Psoas muscle (tissue), 8 donors: Measurements from ENCODE around the gene MICOS13. TPM values are rescaled to one million over a fixed set of nuclear protein-coding genes. Genes with fewer than 3 reads are reported as not detected.
"Not testable (repeated sequence)": the region's sequence is repeated elsewhere in the genome, so short reads cannot be mapped to it uniquely, and the experiment has no call there.

Source experiments
- ATAC-seq, 4 donors: fragments of 200-7000 bp; cut with Tn5 transposase; one replicate each; pipeline ENCODE4 v1.9.1; 2020; ENCODE audit warnings: moderate library complexity in 3 of 4, mild to moderate bottlenecking in 2 of 4
- DNase-seq, 2 donors: peaks; one replicate each; pipeline ENCODE4 v3.0.0-alpha.2; 2020
- H3K27ac ChIP-seq: fragments of 200-600 bp; one replicate; pipeline ENCODE4 v1.8.0; 2022
- H3K27me3 ChIP-seq, 3 donors: fragments of 200-600 bp in 1 of 3; one replicate each; pipeline versions ENCODE4 v1.6.1 to v1.8.0; 2013 to 2022; ENCODE audit warnings: low read length in 2 of 3, mild to moderate bottlenecking in 2 of 3, moderate library complexity in 1 of 3; ENCODE audit not compliant: insufficient read depth in 3 of 3
- H3K36me3 ChIP-seq, 2 donors: fragments of 200-600 bp in 1 of 2; one replicate each; pipeline versions ENCODE4 v1.6.1 to v1.8.0; 2013 to 2022; ENCODE audit warnings: low read depth in 1 of 2, mild to moderate bottlenecking in 1 of 2, moderate library complexity in 1 of 2; ENCODE audit not compliant: insufficient read depth in 1 of 2
- H3K4me1 ChIP-seq: fragments of 200-600 bp; one replicate; pipeline ENCODE4 v1.8.0; 2022
- H3K4me3 ChIP-seq: fragments of 200-600 bp; one replicate; pipeline ENCODE4 v1.8.0; 2022; ENCODE audit warnings: mild to moderate bottlenecking
- H3K9me3 ChIP-seq: fragments of 200-600 bp; one replicate; pipeline ENCODE4 v1.8.0; 2022
- WGBS, 3 donors: extraction: QIAGEN DNeasy Blood & Tissue Kit; methylation state at CpG; one replicate each; pipeline versions ENCODE4 v1.1.6 to v1.1.7; 2013; 5-methylcytosine and 5-hydroxymethylcytosine counted together
- intact Hi-C, 2 donors: fragments of 100-400 bp; cut with DNase I; formaldehyde crosslinking; loops; one replicate each; pipeline versions ENCODE4 v1.11.0 to v1.14.2; 2022
- polyA plus RNA-seq, 3 donors: library from polyadenylated mRNA; stranded (reverse); fragments of 200-250 nt; gene quantifications; one replicate each; pipeline ENCODE4 v1.2.3, GENCODE V29; 2013
- total RNA-seq, 4 donors: library from RNA; stranded (reverse); fragmentation: NEBNext Ultra II Directional in 2 of 4; extraction: Animal tissue kit (Norgen Biotek cat#: 25700) in 2 of 4; gene quantifications; one replicate each; pipeline versions ENCODE4 v1.2.1 to v1.2.4, GENCODE V29; 2021 to 2023
- TF ChIP-seq, protein P1 (sequence below): fragments of 200-600 bp; IDR thresholded peaks from one replicate; pipeline ENCODE4 v1.8.0; 2022; ENCODE audit warnings: antibody characterized with exemption
- donor health status: healthy with polysubstance abuse.
- donor health status: DM: no; HTN: no; CAD: no; lungs with moderate emphysema.
- donor health status: Bipolar disorder and iron deficiency.
- donor health status: healthy.
- donor health status: DM: yes; HTN: yes; CAD: no.
- donor health status: DM: no; HTN: no; CAD: no.
- donor health status: DM: no; HTN: no; CAD: no.
- donor health status: DM: yes; HTN: yes; CAD: no.

Gene MICOS13
- total and polyA plus RNA-seq, 7 donors: 103 to 245 (median 133) TPM

- 92 to 94% (median 93%) methylated on average over 36 to 40 of the region's 40 CpGs for WGBS, 3 donors
- intact Hi-C loops: no loop called here
- no peaks in the 10 kb centered on the region for H3K9me3 ChIP-seq
- no peak overlapping the region for H3K27ac ChIP-seq
- DNase-seq (peak in 1 of 2 donors; percentile 48), ATAC-seq (peak in 1 of 4 donors; percentile 16)
- peaks cover 11 to 87% of the 10 kb centered on the region in 2 donors for H3K36me3 ChIP-seq
- H3K4me3 ChIP-seq: no peak overlapping the region
- TF ChIP-seq, protein P1, sequence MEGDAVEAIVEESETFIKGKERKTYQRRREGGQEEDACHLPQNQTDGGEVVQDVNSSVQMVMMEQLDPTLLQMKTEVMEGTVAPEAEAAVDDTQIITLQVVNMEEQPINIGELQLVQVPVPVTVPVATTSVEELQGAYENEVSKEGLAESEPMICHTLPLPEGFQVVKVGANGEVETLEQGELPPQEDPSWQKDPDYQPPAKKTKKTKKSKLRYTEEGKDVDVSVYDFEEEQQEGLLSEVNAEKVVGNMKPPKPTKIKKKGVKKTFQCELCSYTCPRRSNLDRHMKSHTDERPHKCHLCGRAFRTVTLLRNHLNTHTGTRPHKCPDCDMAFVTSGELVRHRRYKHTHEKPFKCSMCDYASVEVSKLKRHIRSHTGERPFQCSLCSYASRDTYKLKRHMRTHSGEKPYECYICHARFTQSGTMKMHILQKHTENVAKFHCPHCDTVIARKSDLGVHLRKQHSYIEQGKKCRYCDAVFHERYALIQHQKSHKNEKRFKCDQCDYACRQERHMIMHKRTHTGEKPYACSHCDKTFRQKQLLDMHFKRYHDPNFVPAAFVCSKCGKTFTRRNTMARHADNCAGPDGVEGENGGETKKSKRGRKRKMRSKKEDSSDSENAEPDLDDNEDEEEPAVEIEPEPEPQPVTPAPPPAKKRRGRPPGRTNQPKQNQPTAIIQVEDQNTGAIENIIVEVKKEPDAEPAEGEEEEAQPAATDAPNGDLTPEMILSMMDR: no peak
- H3K27me3 ChIP-seq: no peaks in the 10 kb centered on the region
- H3K4me1 ChIP-seq: no peaks in the 10 kb centered on the region
Observed at GRCh38 chr19:5703819-5704818, 23.8 kb upstream of the MICOS13 start.

DNA sequence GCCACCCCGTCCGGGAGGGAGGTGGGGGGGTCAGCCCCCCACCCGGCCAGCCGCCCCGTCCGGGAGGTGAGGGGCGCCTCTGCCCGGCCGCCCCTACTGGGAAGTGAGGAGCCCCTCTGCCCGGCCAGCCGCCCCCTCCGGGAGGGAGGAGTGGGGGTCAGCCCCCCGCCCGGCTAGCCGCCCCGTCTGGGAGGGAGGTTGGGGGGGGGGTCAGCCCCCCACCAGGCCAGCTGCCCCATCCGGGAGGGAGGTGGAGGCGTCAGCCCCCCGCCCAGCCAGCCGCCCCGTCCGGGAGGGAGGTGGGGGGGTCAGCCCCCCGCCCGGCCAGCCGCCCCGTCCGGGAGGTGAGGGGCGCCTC, 21.7 kb upstream of the MICOS13 start:
- intact Hi-C loops, H3K27ac ChIP-seq, H3K27me3 ChIP-seq, DNase-seq, ATAC-seq, H3K4me1 ChIP-seq, H3K9me3 ChIP-seq, H3K4me3 ChIP-seq: not testable (repeated sequence)
- peaks cover 8 to 80% of the 10 kb centered on the region in 2 donors for H3K36me3 ChIP-seq
- 91 to 93% methylated on average over 3 to 17 of the region's 28 CpGs; no CpG with 5 or more reads in 1 of the 3 donors for WGBS, 3 donors

DNA sequence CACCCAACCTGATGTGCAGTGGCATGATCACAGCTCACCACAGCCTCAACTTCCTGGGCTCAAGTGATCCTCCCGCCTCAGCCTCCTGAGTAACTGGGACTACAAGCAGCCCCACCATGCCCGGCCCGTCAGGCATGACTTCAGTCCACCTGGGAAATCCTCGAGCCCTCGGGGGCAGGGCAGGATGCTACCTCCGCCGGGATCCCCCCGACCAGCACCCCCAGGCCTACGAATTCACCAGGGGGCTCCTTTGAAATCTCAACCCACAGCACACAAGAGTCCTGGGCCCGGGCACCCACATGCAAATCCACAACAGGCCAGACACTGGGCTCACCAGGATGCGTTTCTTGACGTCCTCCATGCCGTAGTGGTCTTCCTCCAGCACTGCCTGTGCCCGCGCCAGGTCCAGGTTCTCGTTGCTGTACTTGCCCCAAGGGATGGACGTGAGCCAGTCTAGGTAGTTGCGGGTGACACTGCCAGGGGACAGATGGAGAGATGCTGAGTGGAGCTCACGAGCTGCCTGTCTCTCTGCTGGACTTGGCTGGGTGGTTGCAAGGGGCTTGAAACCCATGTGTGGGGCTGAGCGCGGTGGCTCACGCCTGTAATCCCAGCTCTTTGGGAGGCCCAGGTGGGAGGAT, 20.3 kb upstream of the MICOS13 start:
- intact Hi-C loops: no loop called here
- no peak overlapping the region for H3K27ac ChIP-seq
- TF ChIP-seq, protein P1: no peak
- H3K27me3 ChIP-seq: no peaks in the 10 kb centered on the region
- no peaks in the 10 kb centered on the region for H3K4me1 ChIP-seq
- H3K9me3 ChIP-seq: no peaks in the 10 kb centered on the region
- peaks cover 10 to 80% of the 10 kb centered on the region in 2 donors for H3K36me3 ChIP-seq
- no peak for ATAC-seq
- 92 to 95% (median 95%) methylated on average over 22 of the region's 22 CpGs for WGBS, 3 donors
- DNase-seq: no peak
- H3K4me3 ChIP-seq: no peak overlapping the region

DNA sequence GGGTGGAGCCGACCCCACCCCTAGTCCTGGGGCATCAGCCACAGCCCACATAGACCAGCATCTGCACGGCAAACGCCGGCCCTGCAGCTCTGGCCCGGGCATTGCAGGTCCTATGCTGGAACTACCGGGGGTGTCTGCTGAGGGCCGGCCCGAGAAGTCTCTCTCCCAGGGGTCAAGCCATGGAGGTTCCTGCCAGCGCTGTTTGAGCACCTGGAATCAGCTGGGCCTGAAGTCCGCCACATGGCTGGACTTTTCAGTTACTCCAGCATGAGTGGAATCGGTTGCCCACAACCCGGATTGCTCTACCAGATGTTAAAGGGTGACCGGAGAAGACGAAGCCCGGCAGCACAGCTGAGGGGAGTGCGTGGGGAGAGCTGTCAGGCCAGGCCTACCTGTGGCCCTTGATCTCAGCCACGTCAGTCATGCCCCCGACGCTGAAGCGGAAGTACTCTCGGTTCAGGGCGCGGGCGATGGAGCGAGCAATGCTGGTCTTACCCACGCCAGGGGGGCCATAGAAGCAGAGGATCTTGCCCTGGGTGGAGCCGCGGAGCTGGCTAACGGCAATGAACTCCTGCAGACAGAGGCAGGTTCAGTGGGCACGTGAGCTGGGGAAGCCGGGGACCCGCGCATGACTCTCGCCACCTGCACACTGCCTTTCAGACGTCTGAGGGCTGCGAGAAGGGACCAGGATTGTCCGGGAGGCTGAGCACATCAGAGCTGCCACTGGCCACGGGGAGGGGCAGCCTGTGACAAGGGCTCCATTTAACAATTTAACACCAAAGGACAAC, 18.5 kb upstream of the MICOS13 start:
- no peak for ATAC-seq
- WGBS, 3 donors: 88 to 90% (median 88%) methylated on average over 38 of the region's 38 CpGs
- H3K9me3 ChIP-seq: no peaks in the 10 kb centered on the region
- H3K4me3 ChIP-seq: no peak overlapping the region
- intact Hi-C loops: no loop called here
- no peak overlapping the region for H3K27ac ChIP-seq
- DNase-seq: no peak
- no peaks in the 10 kb centered on the region for H3K27me3 ChIP-seq
- TF ChIP-seq, protein P1: no peak
- H3K36me3 ChIP-seq: peaks cover 8 to 78% of the 10 kb centered on the region in 2 donors
- H3K4me1 ChIP-seq: no peaks in the 10 kb centered on the region
